GM18951 (cell line): ENCODE results near the gene OR56A3.

Experiments used
- POLR2A ChIP-seq: IDR thresholded peaks from 4 replicates; pipeline ENCODE4 v1.6.1; 2011; ENCODE audit warnings: mild to moderate bottlenecking; ENCODE audit not compliant: insufficient read length, insufficient read depth; ENCODE audit errors: extremely low read depth
- in situ Hi-C: fragments of 300-500 bp; cut with MboI; formaldehyde crosslinking; loops from one replicate; pipeline ENCODE4 v1.12.0; 2022; ENCODE audit warnings: low sequenced_read_pairs, mixed read lengths, inconsistent platforms; ENCODE audit not compliant: unreplicated experiment

The OR56A3 gene

GRCh38 chr11:5941951-5942350, at the start of gene OR56A3:
TSS of gene OR56A3 (plus strand) at chr11:5942251. CDS start at chr11:5947347, 5,096 bp downstream.
- no peak for TF ChIP-seq POLR2A
- in situ Hi-C loops: no loop called here

GRCh38 chr11:5892908-5893307, 49.1 kb upstream of the OR56A3 start, which contains the start of gene OR52E5:
TSS of gene OR52E5 (plus strand) at chr11:5893208. CDS start at chr11:5900777, 7,569 bp downstream.
- in situ Hi-C loops: no loop called here
- no peak for TF ChIP-seq POLR2A

- TF ChIP-seq POLR2A: no peak
- in situ Hi-C loops: no loop called here
Observed at GRCh38 chr11:5899534-5899933, 42.5 kb upstream of the OR56A3 start.

- in situ Hi-C loops: no loop called here
- no peak for TF ChIP-seq POLR2A
Observed at GRCh38 chr11:5910540-5910939, 31.5 kb upstream of the OR56A3 start.

- no peak for TF ChIP-seq POLR2A
- in situ Hi-C loops: no loop called here
Observed at GRCh38 chr11:5922749-5923426, 19.2 kb upstream of the OR56A3 start.

- TF ChIP-seq POLR2A: no peak
- in situ Hi-C loops: no loop called here
Observed at GRCh38 chr11:5923427-5923776, 18.6 kb upstream of the OR56A3 start.

- in situ Hi-C loops: no loop called here
- no peak for TF ChIP-seq POLR2A
Observed at GRCh38 chr11:5923794-5924193, 18.3 kb upstream of the OR56A3 start.

- TF ChIP-seq POLR2A: no peak
- in situ Hi-C loops: no loop called here
Observed at GRCh38 chr11:5928271-5928670, 13.8 kb upstream of the OR56A3 start.

GRCh38 chr11:5928811-5929210, 13.2 kb upstream of the OR56A3 start:
- in situ Hi-C loops: no loop called here
- no peak for TF ChIP-seq POLR2A

- TF ChIP-seq POLR2A: no peak
- in situ Hi-C loops: no loop called here
Observed at GRCh38 chr11:5929571-5930368, 12.3 kb upstream of the OR56A3 start.

- in situ Hi-C loops: no loop called here
- TF ChIP-seq POLR2A: no peak
Observed at GRCh38 chr11:5930614-5931013, 11.4 kb upstream of the OR56A3 start.

- no peak for TF ChIP-seq POLR2A
Observed at GRCh38 chr11:5931061-5931460, 11.0 kb upstream of the OR56A3 start.

GRCh38 chr11:5932671-5933070, 9.4 kb upstream of the OR56A3 start:
- no peak for TF ChIP-seq POLR2A
- in situ Hi-C loops: no loop called here

More at GRCh38 chr11:5931061-5931460, 11.0 kb upstream of the OR56A3 start:
- in situ Hi-C loops: no loop called here

GRCh38 chr11:5933116-5933515, 8.9 kb upstream of the OR56A3 start:
- in situ Hi-C loops: no loop called here
- TF ChIP-seq POLR2A: no peak
